Heart right ventricle (tissue), 16 donors: ENCODE measurements around the gene C4orf54. TPM values are rescaled to one million over a fixed set of nuclear protein-coding genes. Genes with fewer than 3 reads are reported as not detected.

Source experiments
- ATAC-seq, 8 donors: fragments of 200-7000 bp; cut with Tn5 transposase; one replicate each; pipeline ENCODE4 v1.9.1; 2020; ENCODE audit warnings: mild to moderate bottlenecking in 8 of 8, moderate library complexity in 8 of 8, moderate number of reproducible peaks in 1 of 8
- DNase-seq, 2 donors: peaks; one replicate each; pipeline ENCODE4 v3.0.0-alpha.2; 2020
- H3K27ac ChIP-seq, 10 donors: fragments of 200-600 bp; sonication (generic) in 2 of 10; one replicate each; pipeline versions ENCODE4 v1.5.0 to v1.8.0; 2020 to 2022; ENCODE audit warnings: mild to moderate bottlenecking in 3 of 10
- H3K27me3 ChIP-seq, 7 donors: fragments of 200-600 bp; one replicate each; pipeline ENCODE4 v1.8.0; 2021 to 2022; ENCODE audit warnings: mild to moderate bottlenecking in 2 of 7
- H3K36me3 ChIP-seq, 9 donors: fragments of 200-600 bp; sonication (generic) in 1 of 9; one replicate each; pipeline versions ENCODE4 v1.5.0 to v1.8.0; 2020 to 2022; ENCODE audit warnings: mild to moderate bottlenecking in 2 of 9
- H3K4me1 ChIP-seq, 9 donors: fragments of 200-600 bp; sonication (generic) in 1 of 9; one replicate each; pipeline versions ENCODE4 v1.5.0 to v1.8.0; 2020 to 2022; ENCODE audit warnings: mild to moderate bottlenecking in 4 of 9
- H3K4me3 ChIP-seq, 10 donors: fragments of 200-600 bp; sonication (generic) in 2 of 10; one replicate each; pipeline versions ENCODE4 v1.5.0 to v1.8.0; 2020 to 2022; ENCODE audit warnings: mild to moderate bottlenecking in 7 of 10, moderate library complexity in 2 of 10
- H3K9me3 ChIP-seq, 11 donors: fragments of 200-600 bp in 10 of 11; sonication (generic) in 2 of 11; one replicate each; pipeline versions ENCODE4 v1.5.0 to v1.8.0; 2013 to 2022; ENCODE audit warnings: mild to moderate bottlenecking in 2 of 11, control low read depth in 1 of 11, moderate library complexity in 1 of 11
- WGBS, 2 donors: extraction: QIAGEN DNeasy Blood & Tissue Kit; methylation state at CpG; one replicate each; pipeline ENCODE4 v1.1.7; 2013; ENCODE audit warnings: inconsistent platforms in 1 of 2; 5-methylcytosine and 5-hydroxymethylcytosine counted together
- intact Hi-C, 10 donors: fragments of 100-400 bp; cut with DNase I; formaldehyde crosslinking; loops; one replicate each; pipeline versions ENCODE4 v1.11.1 to v1.14.2; 2022
- polyA plus RNA-seq, 2 donors: library from polyadenylated mRNA; stranded (reverse); fragments of 200-250 nt; gene quantifications; one replicate each; pipeline ENCODE4 v1.2.3, GENCODE V29; 2013
- total RNA-seq, 10 donors: library from RNA; stranded (reverse); fragmentation: NEBNext Ultra II Directional in 3 of 10; extraction: Animal tissue kit (Norgen Biotek cat#: 25700) in 3 of 10; gene quantifications; one replicate each; pipeline versions ENCODE4 v1.2.1 to v1.2.4, GENCODE V29; 2021 to 2023
- TF ChIP-seq, protein P1 (sequence below), 9 donors: fragments of 200-600 bp; sonication (generic) in 2 of 9; IDR thresholded peaks; one replicate each; pipeline versions ENCODE4 v1.5.0 to v1.8.0; 2021 to 2022; ENCODE audit warnings: antibody characterized with exemption in 9 of 9, mild to moderate bottlenecking in 5 of 9, moderate library complexity in 1 of 9
- donor health status: Arrhythmogenic right ventricular cardiomyopathy.
- donor health status: ischemic (EF 13 %, LVEDD 7.1; RV severe dilation, severe dysfunction).
- donor health status: healthy with polysubstance abuse.
- donor health status: DM: no; HTN: yes; CAD: no.
- donor health status: DM: no; HTN: no; CAD: no.
- donor health status: ischemic (EF 25% LVEDD 6.9; RV normal size, moderate dysfunction).
- donor health status: ischemic (EF 25% LVEDD 5.7; RV mildly dilated, moderate dysfunction).
- donor health status: healthy.
- donor health status: DM: yes; HTN: yes; CAD: no.
- donor health status: Ischemic cardiomyopathy.
- donor health status: ischemic (EF 35%, LVEDD 5.7; RV mildly dilated, moderate dysfunction).
- donor health status: nonischemic (EF 11% LVEDD 7.7; RV severe dilation, severe dysfunction).
- donor health status: DM: yes; HTN: yes; CAD: no.
- donor health status: PGD.
- donor health status: ischemic (EF 29% LVEDD 5.4; RV normal size, mild dysfunction).
- donor health status: nonischemic (EF 23%, LVEDD 6.1; RV moderate dilation, normal function).

C4orf54 gene
- total and polyA plus RNA-seq, 12 donors, result 0.68 to 14.4 (median 1.6) TPM

DNA sequence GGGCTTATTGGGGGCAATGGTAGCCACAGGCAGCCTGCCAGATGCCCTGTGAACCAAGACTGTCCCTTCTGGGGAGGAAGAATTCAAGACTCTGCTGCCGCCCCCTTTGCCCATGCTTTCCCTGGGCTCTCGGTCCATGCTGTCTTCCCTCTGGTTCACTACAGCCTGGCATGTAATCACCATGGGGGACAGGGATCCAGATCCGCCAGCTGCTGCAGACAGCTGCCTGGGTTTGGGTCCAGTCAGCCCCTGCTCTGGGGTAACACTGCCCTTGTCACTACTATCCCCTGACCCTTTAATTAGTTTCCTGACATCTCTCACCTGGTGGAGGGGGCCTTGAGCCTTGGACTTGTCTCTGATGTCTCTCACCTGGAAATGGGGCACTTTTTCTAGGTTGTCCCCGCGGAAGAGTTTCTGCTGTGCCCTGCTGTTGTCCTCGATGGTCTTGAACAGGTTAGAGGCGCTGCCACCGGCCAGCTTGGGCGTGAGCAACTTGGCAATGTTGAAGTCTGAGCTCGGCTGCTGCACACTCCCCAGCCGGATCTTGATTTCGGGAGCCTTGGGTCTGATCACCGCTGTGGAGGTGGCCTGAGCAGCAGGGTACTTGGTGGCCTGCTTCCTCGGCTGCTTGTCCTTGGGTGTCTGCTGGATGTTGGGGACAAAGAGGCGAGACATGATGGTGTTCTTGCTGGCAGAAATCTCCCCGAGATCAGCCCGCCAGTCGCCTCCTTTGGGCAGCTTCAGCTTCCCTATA is 6.4 kb downstream of the C4orf54 start:
- intact Hi-C loops, result no loop called here
- no peak for ATAC-seq
- no peaks in the 10 kb centered on the region for H3K36me3 ChIP-seq
- H3K9me3 ChIP-seq, result peaks cover 0 to 9% (median 0%) of the 10 kb centered on the region in 11 donors
- peaks cover 0 to 31% (median 12%) of the 10 kb centered on the region in 9 donors for H3K4me1 ChIP-seq
- WGBS, 2 donors, result 91% methylated on average over 18 of the region's 18 CpGs
- TF ChIP-seq, protein P1, sequence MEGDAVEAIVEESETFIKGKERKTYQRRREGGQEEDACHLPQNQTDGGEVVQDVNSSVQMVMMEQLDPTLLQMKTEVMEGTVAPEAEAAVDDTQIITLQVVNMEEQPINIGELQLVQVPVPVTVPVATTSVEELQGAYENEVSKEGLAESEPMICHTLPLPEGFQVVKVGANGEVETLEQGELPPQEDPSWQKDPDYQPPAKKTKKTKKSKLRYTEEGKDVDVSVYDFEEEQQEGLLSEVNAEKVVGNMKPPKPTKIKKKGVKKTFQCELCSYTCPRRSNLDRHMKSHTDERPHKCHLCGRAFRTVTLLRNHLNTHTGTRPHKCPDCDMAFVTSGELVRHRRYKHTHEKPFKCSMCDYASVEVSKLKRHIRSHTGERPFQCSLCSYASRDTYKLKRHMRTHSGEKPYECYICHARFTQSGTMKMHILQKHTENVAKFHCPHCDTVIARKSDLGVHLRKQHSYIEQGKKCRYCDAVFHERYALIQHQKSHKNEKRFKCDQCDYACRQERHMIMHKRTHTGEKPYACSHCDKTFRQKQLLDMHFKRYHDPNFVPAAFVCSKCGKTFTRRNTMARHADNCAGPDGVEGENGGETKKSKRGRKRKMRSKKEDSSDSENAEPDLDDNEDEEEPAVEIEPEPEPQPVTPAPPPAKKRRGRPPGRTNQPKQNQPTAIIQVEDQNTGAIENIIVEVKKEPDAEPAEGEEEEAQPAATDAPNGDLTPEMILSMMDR (IDR thresholded peaks at IDR 0.05), result no peak
- no peak overlapping the region for H3K27ac ChIP-seq
- no peak for DNase-seq
- H3K4me3 ChIP-seq, result no peak overlapping the region
- H3K27me3 ChIP-seq, result no peaks in the 10 kb centered on the region

DNA sequence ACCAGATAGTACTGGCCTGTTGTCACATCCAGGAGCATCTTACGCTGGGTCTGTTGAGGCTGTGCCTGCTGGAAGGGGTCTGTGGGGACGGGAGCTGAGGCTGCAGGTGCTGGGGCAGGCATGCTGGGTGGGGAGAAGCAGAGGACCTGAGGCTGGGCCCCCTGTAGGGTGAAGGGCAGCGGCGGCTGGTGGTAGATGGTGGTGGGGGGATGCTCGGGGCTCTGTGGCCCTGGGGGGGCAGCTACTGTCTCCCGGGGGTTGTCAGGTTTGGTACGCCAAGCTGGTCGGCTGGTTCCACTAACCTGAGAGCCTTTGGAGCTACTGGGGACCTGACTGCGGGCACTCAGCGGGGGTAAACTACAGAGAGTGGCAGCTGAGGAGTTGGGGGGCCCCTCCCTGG is 7.8 kb downstream of the C4orf54 start:
- Histone ChIP-seq H3K4me3 (no peak overlapping the region), H3K36me3 (no peaks in the 10 kb centered on the region), H3K4me1 (peaks cover 0 to 29% (median 16%) of the 10 kb centered on the region in 9 donors), H3K9me3 (peaks cover 0 to 9% (median 0%) of the 10 kb centered on the region in 11 donors), H3K27ac (no peak overlapping the region), H3K27me3 (no peaks in the 10 kb centered on the region)
- 91 to 92% methylated on average over 10 of the region's 10 CpGs for WGBS, 2 donors
- TF ChIP-seq, protein P1 (IDR thresholded peaks at IDR 0.05), result no peak
- intact Hi-C loops, result loop anchor here in 1 of 10 donors (10.0 kb wide), 2 partner anchors 85 to 155 kb away; partner anchors contain the start of gene TRMT10A
- DNase-seq (no peak), ATAC-seq (peak in 1 of 8 donors; percentile 15)

DNA sequence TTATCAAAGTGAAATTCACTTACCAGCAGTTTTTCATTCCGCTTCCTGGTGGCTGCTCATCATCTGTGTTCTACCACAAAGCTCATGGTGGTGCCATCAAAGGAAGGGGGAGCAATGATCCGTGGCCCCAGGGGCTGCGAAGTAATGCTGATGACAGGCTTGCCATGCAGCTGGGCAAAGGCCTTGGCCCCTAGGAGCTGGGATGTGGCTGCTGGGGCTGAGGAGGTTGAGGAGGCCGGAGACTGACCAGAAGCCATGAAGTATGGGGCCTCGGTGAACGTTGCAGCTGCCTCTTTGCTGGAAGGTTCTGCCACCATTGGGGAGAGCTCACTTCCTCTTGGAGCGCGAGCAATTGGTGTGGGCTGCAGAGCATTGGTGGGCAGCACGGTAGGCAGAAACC is 8.4 kb downstream of the C4orf54 start:
- H3K27ac ChIP-seq, result no peak overlapping the region
- intact Hi-C loops, result loop anchor here in 1 of 10 donors (10.0 kb wide), 2 partner anchors 84 to 156 kb away; partner anchors contain the start of gene TRMT10A
- no peak overlapping the region for H3K4me3 ChIP-seq
- 89 to 94% methylated on average over 9 of the region's 9 CpGs for WGBS, 2 donors
- H3K36me3 ChIP-seq, result no peaks in the 10 kb centered on the region
- peaks cover 0 to 26% (median 13%) of the 10 kb centered on the region in 9 donors for H3K4me1 ChIP-seq
- ATAC-seq (no peak), DNase-seq (no peak)
- no peaks in the 10 kb centered on the region for H3K27me3 ChIP-seq
- H3K9me3 ChIP-seq, result peaks cover 0 to 9% (median 0%) of the 10 kb centered on the region in 11 donors
- TF ChIP-seq, protein P1 (IDR thresholded peaks at IDR 0.05), result no peak

DNA sequence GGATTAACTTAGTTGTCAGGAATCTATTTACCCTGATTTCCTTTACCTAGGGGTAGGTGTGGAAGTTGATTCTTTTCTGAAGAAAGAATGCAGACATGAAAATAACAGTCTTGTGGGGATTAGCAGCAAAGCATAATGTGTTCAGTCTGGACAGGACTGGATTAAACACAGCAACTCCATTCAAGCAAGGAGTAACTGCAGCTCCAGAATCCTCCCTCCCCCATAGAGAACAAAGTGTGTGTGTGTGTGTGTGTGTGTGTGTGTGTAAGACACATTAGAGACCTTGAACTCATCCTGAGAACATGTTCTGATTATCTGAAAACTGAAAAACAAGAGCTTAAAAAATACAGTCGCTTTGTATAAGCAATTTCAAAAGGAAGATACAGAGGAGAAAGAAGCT is 9.3 kb downstream of the C4orf54 start:
- peaks cover 0 to 24% (median 13%) of the 10 kb centered on the region in 9 donors for H3K4me1 ChIP-seq
- DNase-seq (no peak), ATAC-seq (no peak)
- H3K36me3 ChIP-seq, result no peaks in the 10 kb centered on the region
- TF ChIP-seq, protein P1 (IDR thresholded peaks at IDR 0.05), result no peak
- peak overlapping the region in 1 of 10 donors; percentile 25 for H3K27ac ChIP-seq
- H3K27me3 ChIP-seq, result no peaks in the 10 kb centered on the region
- peaks cover 0 to 9% (median 0%) of the 10 kb centered on the region in 11 donors for H3K9me3 ChIP-seq
- 66 to 80% methylated on average over 1 of the region's 1 CpG for WGBS, 2 donors
- intact Hi-C loops, result loop anchor here in 1 of 10 donors (10.0 kb wide), 2 partner anchors 84 to 156 kb away; partner anchors contain the start of gene TRMT10A
- no peak overlapping the region for H3K4me3 ChIP-seq
